GM23338 (cell line): ENCODE measurements around the gene OSBPL3. TPM values are rescaled to one million over a fixed set of nuclear protein-coding genes. Genes with fewer than 3 reads are reported as not detected.

Experiments
- ATAC-seq: fragments of 200-7000 bp; cut with Tn5 transposase; 3 replicates; pipeline ENCODE4 v1.9.1; 2020
- DNase-seq: peaks from one replicate; pipeline ENCODE4 v3.0.0-alpha.2; 2015; ENCODE audit warnings: low spot score
- H2AFZ ChIP-seq: fragments of 200-600 bp; sonication (generic); 2 replicates; pipeline ENCODE4 v1.8.0; 2016; ENCODE audit warnings: antibody characterized with exemption, mild to moderate bottlenecking, moderate library complexity
- H3F3A ChIP-seq: fragments of 200-600 bp; sonication (generic); replicated peaks from 2 replicates; pipeline ENCODE4 v1.8.0; 2017; ENCODE audit warnings: antibody characterized with exemption, mixed run types, low read depth
- H3K27ac ChIP-seq: fragments of 200-600 bp; sonication (generic); 2 replicates; pipeline ENCODE4 v1.6.1; 2016; ENCODE audit warnings: low read depth
- H3K27me3 ChIP-seq: fragments of 200-600 bp; sonication (generic); 2 replicates; pipeline ENCODE4 v1.8.0; 2016; ENCODE audit warnings: mild to moderate bottlenecking, mixed run types, moderate library complexity; ENCODE audit not compliant: insufficient read depth
- H3K36me3 ChIP-seq: fragments of 200-600 bp; sonication (generic); 2 replicates; pipeline ENCODE4 v1.8.0; 2016; ENCODE audit warnings: mild to moderate bottlenecking; ENCODE audit not compliant: insufficient read depth
- H3K4me1 ChIP-seq: fragments of 200-600 bp; sonication (generic); 2 replicates; pipeline ENCODE4 v1.8.0; 2016; ENCODE audit warnings: mild to moderate bottlenecking, moderate library complexity; ENCODE audit not compliant: insufficient read depth
- H3K4me2 ChIP-seq: fragments of 200-600 bp; sonication (generic); 2 replicates; pipeline ENCODE4 v1.7.1; 2017; ENCODE audit warnings: mixed run types
- H3K4me3 ChIP-seq: fragments of 200-600 bp; sonication (generic); 2 replicates; pipeline ENCODE4 v1.6.1; 2016; ENCODE audit warnings: mixed run types
- H3K79me2 ChIP-seq: fragments of 200-600 bp; sonication (generic); replicated peaks from 2 replicates; pipeline ENCODE4 v1.8.0; 2017; ENCODE audit warnings: mild to moderate bottlenecking; ENCODE audit not compliant: insufficient read depth
- H3K9me2 ChIP-seq: fragments of 200-600 bp; sonication (generic); 2 replicates; pipeline ENCODE4 v1.8.0; 2017; ENCODE audit not compliant: insufficient read depth
- H4K20me1 ChIP-seq: fragments of 200-600 bp; sonication (generic); replicated peaks from 2 replicates; pipeline ENCODE4 v1.8.0; 2017; ENCODE audit warnings: mild to moderate bottlenecking; ENCODE audit not compliant: insufficient read depth
- H3K27ac Mint-ChIP-seq: 2 replicates; pipeline ENCODE4 v1.8.0; 2020; ENCODE audit warnings: inconsistent platforms, mild to moderate bottlenecking, moderate library complexity, mixed read lengths
- H3K27me3 Mint-ChIP-seq: 3 replicates; pipeline ENCODE4 v1.8.0; 2022; ENCODE audit warnings: low read depth, mild to moderate bottlenecking, moderate library complexity, mixed read lengths, inconsistent platforms; ENCODE audit not compliant: insufficient read depth, poor library complexity
- H3K36me3 Mint-ChIP-seq: 3 replicates; pipeline ENCODE4 v1.8.0; 2021; ENCODE audit warnings: low read depth, mild to moderate bottlenecking, inconsistent platforms, moderate library complexity, mixed read lengths
- H3K4me1 Mint-ChIP-seq: 3 replicates; pipeline ENCODE4 v1.8.0; 2020; ENCODE audit warnings: mild to moderate bottlenecking, inconsistent platforms, mixed read lengths
- H3K4me3 Mint-ChIP-seq: 3 replicates; pipeline ENCODE4 v1.8.0; 2021; ENCODE audit warnings: moderate library complexity, mild to moderate bottlenecking, inconsistent platforms, mixed read lengths
- H3K9me3 Mint-ChIP-seq: 3 replicates; pipeline ENCODE4 v1.8.0; 2020; ENCODE audit warnings: moderate library complexity, mild to moderate bottlenecking, inconsistent platforms, mixed read lengths
- CREB1 ChIP-seq: fragments of 250-450 bp; sonication (Bioruptor Pico); IDR thresholded peaks from 2 replicates; pipeline ENCODE4 v1.5.0; 2020; ENCODE audit warnings: low read depth, mild to moderate bottlenecking, moderate library complexity
- EZH2 ChIP-seq: fragments of 200-600 bp; sonication (generic); IDR thresholded peaks from one replicate; pipeline ENCODE4 v1.8.0; 2017; ENCODE audit warnings: antibody characterized with exemption, mild to moderate bottlenecking, low read depth; ENCODE audit not compliant: unreplicated experiment
- EZH2phosphoT487 ChIP-seq: fragments of 200-600 bp; sonication (generic); IDR thresholded peaks from one replicate; pipeline ENCODE4 v1.8.1; 2018; ENCODE audit warnings: antibody characterized with exemption; ENCODE audit not compliant: unreplicated experiment
- JUNB ChIP-seq: IDR thresholded peaks from one replicate; pipeline ENCODE4 v1.6.1; 2016; ENCODE audit warnings: antibody characterized with exemption; ENCODE audit not compliant: unreplicated experiment
- POLR2AphosphoS5 ChIP-seq: IDR thresholded peaks from 2 replicates; pipeline ENCODE4 v1.6.1; 2016; ENCODE audit warnings: antibody characterized with exemption, low read depth
- STAT1 ChIP-seq: IDR thresholded peaks from one replicate; pipeline ENCODE4 v1.6.1; 2016; ENCODE audit warnings: antibody characterized with exemption; ENCODE audit not compliant: unreplicated experiment
- ZNF114 ChIP-seq: fragments of 250-450 bp; sonication (Bioruptor Pico); IDR thresholded peaks from 2 replicates; pipeline ENCODE4 v1.5.0; 2020; ENCODE audit warnings: mild to moderate bottlenecking, moderate library complexity
- polyA plus RNA-seq: library from polyadenylated mRNA; unstranded; fragments of >200 nt; fragmentation: Nextera tagmentation; extraction: Ambion mirVana; gene quantifications from 2 replicates; pipeline ENCODE4 v1.2.1, GENCODE V29; 2016
- total RNA-seq: library from RNA; depleted of rRNA; stranded (reverse); fragments of >200 nt; shearing (Covaris generic); gene quantifications from 2 replicates; pipeline ENCODE4 v1.2.3, GENCODE V29; 2014
- TF ChIP-seq, protein P1 (sequence below): IDR thresholded peaks from 2 replicates; pipeline ENCODE4 v1.6.1; 2016; ENCODE audit warnings: antibody characterized with exemption
- TF ChIP-seq, protein P2 (sequence below), 2 experiments: fragments of 200-600 bp in 1 of 2; sonication (generic) in 1 of 2; conservative IDR thresholded peaks; 2 replicates each; pipeline versions ENCODE4 v1.5.1 to v1.6.1; 2016 to 2017; ENCODE audit warnings: antibody characterized with exemption in 2 of 2, low read depth in 2 of 2, mild to moderate bottlenecking in 2 of 2, moderate library complexity in 1 of 2
- TF ChIP-seq, protein P3 (sequence below): IDR thresholded peaks from one replicate; pipeline ENCODE4 v1.6.1; 2018; ENCODE audit warnings: antibody characterized with exemption; ENCODE audit not compliant: unreplicated experiment

OSBPL3 gene
- total and polyA plus RNA-seq, 2 experiments from 2014 or later: 7.2 to 15.7 TPM

DNA sequence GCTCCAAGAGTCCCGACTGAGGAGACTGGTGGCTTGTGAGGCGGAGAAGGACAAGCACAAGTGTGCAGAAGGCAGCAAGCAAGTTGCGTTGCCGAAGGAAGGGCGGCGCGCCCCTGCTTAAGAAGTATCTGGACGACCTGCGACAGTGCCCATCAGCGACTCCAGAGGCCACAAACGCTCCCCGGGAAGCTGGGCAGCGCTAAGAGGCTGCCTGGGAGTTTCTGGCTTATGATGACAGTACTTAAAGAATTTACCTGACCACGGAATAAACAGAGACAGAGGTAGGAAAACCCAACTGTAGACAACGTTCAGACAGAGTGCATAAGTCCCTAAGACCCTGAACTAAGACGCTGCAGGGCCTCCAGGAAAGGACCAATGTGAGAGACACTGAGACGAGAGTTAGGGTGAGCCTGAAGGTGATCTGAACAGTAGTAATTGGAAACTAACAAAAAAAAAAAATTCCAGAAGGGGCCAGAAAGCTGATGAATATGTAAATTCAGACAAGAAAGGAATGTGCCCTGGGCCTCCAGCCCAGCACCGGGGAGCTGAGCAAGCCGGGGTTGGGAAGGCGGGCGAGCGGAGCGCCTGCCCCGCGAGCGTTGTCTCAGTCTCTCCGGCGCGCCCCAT, 1.0 kb downstream of the OSBPL3 start:
- no peak overlapping the region for H3K27ac ChIP-seq
- H3K27me3 Mint-ChIP-seq: peaks cover 33% of the 10 kb centered on the region
- H3K36me3 Mint-ChIP-seq: peaks cover 2% of the 10 kb centered on the region; the same call in 2 of the 3 replicates
- ATAC-seq: no peak
- peaks cover 43% of the 10 kb centered on the region for H3K79me2 ChIP-seq
- H3K9me2 ChIP-seq: no peaks in the 10 kb centered on the region
- H3F3A ChIP-seq: peaks cover 17% of the 10 kb centered on the region; the same call in 1 of the 2 replicates
- H3K4me1 Mint-ChIP-seq: peaks cover 60% of the 10 kb centered on the region
- H2AFZ ChIP-seq: peak overlapping the region; percentile 31
- H3K27me3 ChIP-seq: peaks cover 58% of the 10 kb centered on the region
- peaks cover 16% of the 10 kb centered on the region for H4K20me1 ChIP-seq
- H3K4me2 ChIP-seq: peak overlapping the region; percentile 92
- DNase-seq: peak; percentile 92
- H3K36me3 ChIP-seq: no peaks in the 10 kb centered on the region
- TF ChIP-seq STAT1 (no peak), ZNF114 (CRISPR knock-in tag) (no peak), JUNB (no peak), EZH2phosphoT487 (no peak), EZH2 (no peak), CREB1 (CRISPR knock-in tag) (no peak), POLR2AphosphoS5 (no peak)
- TF ChIP-seq, protein P1, sequence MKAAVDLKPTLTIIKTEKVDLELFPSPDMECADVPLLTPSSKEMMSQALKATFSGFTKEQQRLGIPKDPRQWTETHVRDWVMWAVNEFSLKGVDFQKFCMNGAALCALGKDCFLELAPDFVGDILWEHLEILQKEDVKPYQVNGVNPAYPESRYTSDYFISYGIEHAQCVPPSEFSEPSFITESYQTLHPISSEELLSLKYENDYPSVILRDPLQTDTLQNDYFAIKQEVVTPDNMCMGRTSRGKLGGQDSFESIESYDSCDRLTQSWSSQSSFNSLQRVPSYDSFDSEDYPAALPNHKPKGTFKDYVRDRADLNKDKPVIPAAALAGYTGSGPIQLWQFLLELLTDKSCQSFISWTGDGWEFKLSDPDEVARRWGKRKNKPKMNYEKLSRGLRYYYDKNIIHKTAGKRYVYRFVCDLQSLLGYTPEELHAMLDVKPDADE: no peak
- TF ChIP-seq, protein P2, sequence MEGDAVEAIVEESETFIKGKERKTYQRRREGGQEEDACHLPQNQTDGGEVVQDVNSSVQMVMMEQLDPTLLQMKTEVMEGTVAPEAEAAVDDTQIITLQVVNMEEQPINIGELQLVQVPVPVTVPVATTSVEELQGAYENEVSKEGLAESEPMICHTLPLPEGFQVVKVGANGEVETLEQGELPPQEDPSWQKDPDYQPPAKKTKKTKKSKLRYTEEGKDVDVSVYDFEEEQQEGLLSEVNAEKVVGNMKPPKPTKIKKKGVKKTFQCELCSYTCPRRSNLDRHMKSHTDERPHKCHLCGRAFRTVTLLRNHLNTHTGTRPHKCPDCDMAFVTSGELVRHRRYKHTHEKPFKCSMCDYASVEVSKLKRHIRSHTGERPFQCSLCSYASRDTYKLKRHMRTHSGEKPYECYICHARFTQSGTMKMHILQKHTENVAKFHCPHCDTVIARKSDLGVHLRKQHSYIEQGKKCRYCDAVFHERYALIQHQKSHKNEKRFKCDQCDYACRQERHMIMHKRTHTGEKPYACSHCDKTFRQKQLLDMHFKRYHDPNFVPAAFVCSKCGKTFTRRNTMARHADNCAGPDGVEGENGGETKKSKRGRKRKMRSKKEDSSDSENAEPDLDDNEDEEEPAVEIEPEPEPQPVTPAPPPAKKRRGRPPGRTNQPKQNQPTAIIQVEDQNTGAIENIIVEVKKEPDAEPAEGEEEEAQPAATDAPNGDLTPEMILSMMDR (conservative IDR thresholded peaks at IDR 0.05; ENCODE audit: low read depth in 2 of 2): no peak
- TF ChIP-seq, protein P3, sequence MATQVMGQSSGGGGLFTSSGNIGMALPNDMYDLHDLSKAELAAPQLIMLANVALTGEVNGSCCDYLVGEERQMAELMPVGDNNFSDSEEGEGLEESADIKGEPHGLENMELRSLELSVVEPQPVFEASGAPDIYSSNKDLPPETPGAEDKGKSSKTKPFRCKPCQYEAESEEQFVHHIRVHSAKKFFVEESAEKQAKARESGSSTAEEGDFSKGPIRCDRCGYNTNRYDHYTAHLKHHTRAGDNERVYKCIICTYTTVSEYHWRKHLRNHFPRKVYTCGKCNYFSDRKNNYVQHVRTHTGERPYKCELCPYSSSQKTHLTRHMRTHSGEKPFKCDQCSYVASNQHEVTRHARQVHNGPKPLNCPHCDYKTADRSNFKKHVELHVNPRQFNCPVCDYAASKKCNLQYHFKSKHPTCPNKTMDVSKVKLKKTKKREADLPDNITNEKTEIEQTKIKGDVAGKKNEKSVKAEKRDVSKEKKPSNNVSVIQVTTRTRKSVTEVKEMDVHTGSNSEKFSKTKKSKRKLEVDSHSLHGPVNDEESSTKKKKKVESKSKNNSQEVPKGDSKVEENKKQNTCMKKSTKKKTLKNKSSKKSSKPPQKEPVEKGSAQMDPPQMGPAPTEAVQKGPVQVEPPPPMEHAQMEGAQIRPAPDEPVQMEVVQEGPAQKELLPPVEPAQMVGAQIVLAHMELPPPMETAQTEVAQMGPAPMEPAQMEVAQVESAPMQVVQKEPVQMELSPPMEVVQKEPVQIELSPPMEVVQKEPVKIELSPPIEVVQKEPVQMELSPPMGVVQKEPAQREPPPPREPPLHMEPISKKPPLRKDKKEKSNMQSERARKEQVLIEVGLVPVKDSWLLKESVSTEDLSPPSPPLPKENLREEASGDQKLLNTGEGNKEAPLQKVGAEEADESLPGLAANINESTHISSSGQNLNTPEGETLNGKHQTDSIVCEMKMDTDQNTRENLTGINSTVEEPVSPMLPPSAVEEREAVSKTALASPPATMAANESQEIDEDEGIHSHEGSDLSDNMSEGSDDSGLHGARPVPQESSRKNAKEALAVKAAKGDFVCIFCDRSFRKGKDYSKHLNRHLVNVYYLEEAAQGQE: no peak
- peak overlapping the region; percentile 80 for H3K4me3 Mint-ChIP-seq
- peak overlapping the region; percentile 80 for H3K4me3 ChIP-seq
- peak overlapping the region; percentile 13 for H3K27ac Mint-ChIP-seq
- H3K4me1 ChIP-seq: peaks cover 52% of the 10 kb centered on the region
- H3K9me3 Mint-ChIP-seq: peaks cover 4% of the 10 kb centered on the region
